OCI-LY7 (cell line): Measurements from ENCODE around the gene ARHGEF10L. TPM values are rescaled to one million over a fixed set of nuclear protein-coding genes. Genes with fewer than 3 reads are reported as not detected.

Experiments used
- BruUV-seq: library from RNA; stranded (reverse); fragments of 400-500 nt; replicated peaks from 2 replicates; lab custom pipeline; 2021; lab: Mats Ljungman, UMichigan
- CTCF ChIA-PET: fragments of 300-600 bp; sonication (Branson Sonifier 250); formaldehyde crosslinking; loops from one replicate; lab custom pipeline; 2022; ENCODE audit warnings: antibody characterized with exemption; ENCODE audit not compliant: unreplicated experiment; lab: Charles Lee
- POLR2A ChIA-PET: fragments of 300-600 bp; sonication (Branson Sonifier 250); formaldehyde crosslinking; loops from one replicate; lab custom pipeline; 2022; ENCODE audit warnings: antibody characterized with exemption; lab: Charles Lee
- DNase-seq: peaks from one replicate; pipeline ENCODE4 v3.0.0-alpha.2; 2015; ENCODE audit warnings: low spot score
- H2AFZ ChIP-seq: fragments of 200-600 bp; sonication (generic), shearing (Covaris generic); 2 replicates; pipeline ENCODE4 v1.6.1; 2014; ENCODE audit warnings: mild to moderate bottlenecking, antibody characterized with exemption, low read length, moderate library complexity
- H3K27ac ChIP-seq: fragments of 200-600 bp; sonication (generic); 2 replicates; pipeline ENCODE4 v1.5.1; 2014; ENCODE audit warnings: mixed run types, low read depth, mild to moderate bottlenecking, moderate library complexity, low read length, inconsistent platforms; ENCODE audit not compliant: poor library complexity, severe bottlenecking
- H3K36me3 ChIP-seq: fragments of 200-600 bp; sonication (generic); 2 replicates; pipeline ENCODE4 v1.6.1; 2014; ENCODE audit warnings: mild to moderate bottlenecking, antibody characterized with exemption, low read length, moderate library complexity, mixed read lengths; ENCODE audit not compliant: insufficient read depth
- H3K4me1 ChIP-seq: fragments of 200-600 bp; sonication (generic); 2 replicates; pipeline ENCODE4 v1.5.1; 2014; ENCODE audit warnings: mild to moderate bottlenecking, low read length; ENCODE audit not compliant: insufficient read depth, poor library complexity, severe bottlenecking
- H3K4me2 ChIP-seq: fragments of 200-600 bp; sonication (generic); 2 replicates; pipeline ENCODE4 v1.6.1; 2014; ENCODE audit warnings: mild to moderate bottlenecking, low read length
- H3K4me3 ChIP-seq: fragments of 200-600 bp; sonication (generic); 2 replicates; pipeline ENCODE4 v1.5.1; 2014; ENCODE audit warnings: mild to moderate bottlenecking, low read depth, low read length; ENCODE audit not compliant: poor library complexity, severe bottlenecking
- H3K79me2 ChIP-seq: fragments of 200-600 bp; sonication (generic); 2 replicates; pipeline ENCODE4 v1.6.1; 2016; ENCODE audit warnings: low read depth, mild to moderate bottlenecking, low read length, moderate library complexity, mixed read lengths; ENCODE audit not compliant: insufficient read depth
- H3K9me2 ChIP-seq: fragments of 200-600 bp; sonication (generic); 2 replicates; pipeline ENCODE4 v1.6.1; 2016; ENCODE audit warnings: mild to moderate bottlenecking, low read length, mixed read lengths; ENCODE audit not compliant: insufficient read depth
- H3K9me3 ChIP-seq: fragments of 200-600 bp; sonication (generic); 2 replicates; pipeline ENCODE4 v1.6.1; 2014; ENCODE audit warnings: mild to moderate bottlenecking, mixed run types, low read length, mixed read lengths
- H4K20me1 ChIP-seq: fragments of 200-600 bp; sonication (generic); 2 replicates; pipeline ENCODE4 v1.6.1; 2014; ENCODE audit warnings: mild to moderate bottlenecking, antibody characterized with exemption, low read length, moderate library complexity, mixed read lengths; ENCODE audit not compliant: insufficient read depth
- CTCF ChIP-seq: fragments of 200-600 bp; sonication (generic); conservative IDR thresholded peaks from 2 replicates; pipeline ENCODE4 v1.5.1; 2014; ENCODE audit warnings: mild to moderate bottlenecking, antibody characterized with exemption, low read length, moderate library complexity, mixed read lengths
- EZH2phosphoT487 ChIP-seq: fragments of 200-600 bp; sonication (generic); IDR thresholded peaks from 2 replicates; pipeline ENCODE4 v1.6.1; 2018; ENCODE audit warnings: low read depth, borderline replicate concordance, mild to moderate bottlenecking, mixed run types, antibody characterized with exemption, low read length, moderate library complexity, mixed read lengths
- intact Hi-C: fragments of 100-400 bp; cut with micrococcal nuclease; formaldehyde crosslinking; loops from one replicate; pipeline ENCODE4 v1.10.0; 2022; ENCODE audit not compliant: unreplicated experiment
- total RNA-seq, 2 experiments: library from RNA; depleted of rRNA in 1 of 2; stranded (reverse); fragments of >200 nt in 1 of 2; shearing (Covaris generic) in 1 of 2; gene quantifications; 2 replicates each; pipeline ENCODE4 v1.2.3, GENCODE V29; 2014 to 2022

ARHGEF10L gene
- total RNA-seq, 2 experiments from 2014 or later = 2.4 TPM; not detected in 1

GRCh38 chr1:17711941-17712340 is 172.4 kb downstream of the ARHGEF10L start:
- Histone ChIP-seq H3K4me2 (no peak overlapping the region), H2AFZ (no peak overlapping the region), H3K4me1 (no peaks in the 10 kb centered on the region), H3K9me3 (no peaks in the 10 kb centered on the region), H3K4me3 (no peak overlapping the region), H3K27ac (no peak overlapping the region), H3K79me2 (no peaks in the 10 kb centered on the region), H3K36me3 (no peaks in the 10 kb centered on the region), H3K9me2 (no peaks in the 10 kb centered on the region), H4K20me1 (no peaks in the 10 kb centered on the region)
- POLR2A ChIA-PET = no interaction called here
- DNase-seq = no peak
- CTCF ChIA-PET = no interaction called here
- intact Hi-C loops = no loop called here
- TF ChIP-seq CTCF = no peak
- no TSS peak for BruUV-seq

- CTCF ChIA-PET = no interaction called here
- POLR2A ChIA-PET = no interaction called here
- no peak overlapping the region for H3K4me2 ChIP-seq
- no peak for DNase-seq
- H3K9me2 ChIP-seq = no peaks in the 10 kb centered on the region
- TF ChIP-seq EZH2phosphoT487 (no peak), CTCF (no peak)
- no peaks in the 10 kb centered on the region for H3K9me3 ChIP-seq
- H3K79me2 ChIP-seq = no peaks in the 10 kb centered on the region
- H3K4me3 ChIP-seq = no peak overlapping the region
- no peaks in the 10 kb centered on the region for H3K4me1 ChIP-seq
- H4K20me1 ChIP-seq = no peaks in the 10 kb centered on the region
- intact Hi-C loops = no loop called here
- no peaks in the 10 kb centered on the region for H3K36me3 ChIP-seq
- H3K27ac ChIP-seq = no peak overlapping the region
- no peak overlapping the region for H2AFZ ChIP-seq
- no TSS peak for BruUV-seq
Measured at GRCh38 chr1:17713993-17714392, 174.5 kb downstream of the ARHGEF10L start.

- CTCF ChIA-PET = no interaction called here
- TF ChIP-seq EZH2phosphoT487 (no peak), CTCF (no peak)
- POLR2A ChIA-PET = no interaction called here
Measured at GRCh38 chr1:17717594-17718535, 178.4 kb downstream of the ARHGEF10L start.

More at GRCh38 chr1:17717594-17718535, 178.4 kb downstream of the ARHGEF10L start:
- no peak for DNase-seq
- H4K20me1 ChIP-seq = no peaks in the 10 kb centered on the region
- intact Hi-C loops = no loop called here
- no peak overlapping the region for H3K4me3 ChIP-seq
- no peaks in the 10 kb centered on the region for H3K4me1 ChIP-seq
- no peak overlapping the region for H3K4me2 ChIP-seq
- H3K27ac ChIP-seq = no peak overlapping the region
- no peaks in the 10 kb centered on the region for H3K36me3 ChIP-seq
- no peak overlapping the region for H2AFZ ChIP-seq
- H3K9me3 ChIP-seq = no peaks in the 10 kb centered on the region
- H3K79me2 ChIP-seq = no peaks in the 10 kb centered on the region
- no peaks in the 10 kb centered on the region for H3K9me2 ChIP-seq
- no TSS peak for BruUV-seq
